Bronchial epithelial cell (primary cell): ENCODE measurements around the gene KLHL40. TPM values are rescaled to one million over a fixed set of nuclear protein-coding genes. Genes with fewer than 3 reads are reported as not detected.

Experiments used
- DNase-seq: peaks from one replicate; pipeline ENCODE4 v3.0.0-alpha.2; 2010; ENCODE audit warnings: low read depth
- FAIRE-seq: peaks from 2 replicates; lab custom pipeline; 2011; peaks lifted over from hg19 to GRCh38; lab: Jason Lieb, UNC
- H3K27me3 ChIP-seq: 2 replicates; pipeline ENCODE4 v1.5.1; 2011; ENCODE audit warnings: low read length; ENCODE audit not compliant: control insufficient read depth, insufficient read depth
- H3K36me3 ChIP-seq: 2 replicates; pipeline ENCODE4 v1.5.1; 2011; ENCODE audit warnings: low read length; ENCODE audit not compliant: control insufficient read depth, insufficient read depth
- H3K4me3 ChIP-seq: 2 replicates; pipeline ENCODE4 v1.5.1; 2011; ENCODE audit warnings: mild to moderate bottlenecking, low read depth, low read length, control low read depth
- total RNA-seq: library from RNA; depleted of rRNA; stranded (reverse); fragments of >200 nt; gene quantifications from 2 replicates; pipeline ENCODE4 v1.2.1, GENCODE V29; 2014
- TF ChIP-seq, protein P1 (sequence below): IDR thresholded peaks from 2 replicates; pipeline ENCODE4 v1.5.1; 2011; ENCODE audit warnings: mild to moderate bottlenecking, moderate library complexity, low read length, control low read depth, inconsistent platforms; ENCODE audit not compliant: insufficient read depth, severe bottlenecking

Gene KLHL40
- total RNA-seq, 1 donor from 2014 or later, result not detected

DNA sequence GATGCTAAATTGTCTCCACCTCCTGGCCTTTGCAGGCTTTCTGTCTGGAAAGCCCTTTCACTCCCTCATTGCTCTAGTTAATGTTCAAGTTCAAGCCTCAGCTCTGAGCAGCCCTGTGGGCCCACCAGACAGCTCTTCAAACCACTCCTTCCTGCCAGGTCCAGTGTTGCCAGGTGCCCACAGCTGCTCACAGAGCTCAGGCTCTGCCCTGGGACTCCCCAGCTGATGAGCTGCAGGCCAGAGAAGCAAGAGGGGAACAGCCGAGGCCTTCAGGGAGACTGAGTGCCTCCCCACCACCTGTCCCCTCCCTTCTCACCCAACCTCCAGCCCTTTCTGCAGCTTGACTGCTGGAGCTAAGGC, 33.1 kb upstream of the KLHL40 start:
- Histone ChIP-seq H3K27me3 (no peaks in the 10 kb centered on the region), H3K4me3 (no peak overlapping the region), H3K36me3 (no peaks in the 10 kb centered on the region)
- FAIRE-seq (no peak), DNase-seq (no peak)
- TF ChIP-seq, protein P1, sequence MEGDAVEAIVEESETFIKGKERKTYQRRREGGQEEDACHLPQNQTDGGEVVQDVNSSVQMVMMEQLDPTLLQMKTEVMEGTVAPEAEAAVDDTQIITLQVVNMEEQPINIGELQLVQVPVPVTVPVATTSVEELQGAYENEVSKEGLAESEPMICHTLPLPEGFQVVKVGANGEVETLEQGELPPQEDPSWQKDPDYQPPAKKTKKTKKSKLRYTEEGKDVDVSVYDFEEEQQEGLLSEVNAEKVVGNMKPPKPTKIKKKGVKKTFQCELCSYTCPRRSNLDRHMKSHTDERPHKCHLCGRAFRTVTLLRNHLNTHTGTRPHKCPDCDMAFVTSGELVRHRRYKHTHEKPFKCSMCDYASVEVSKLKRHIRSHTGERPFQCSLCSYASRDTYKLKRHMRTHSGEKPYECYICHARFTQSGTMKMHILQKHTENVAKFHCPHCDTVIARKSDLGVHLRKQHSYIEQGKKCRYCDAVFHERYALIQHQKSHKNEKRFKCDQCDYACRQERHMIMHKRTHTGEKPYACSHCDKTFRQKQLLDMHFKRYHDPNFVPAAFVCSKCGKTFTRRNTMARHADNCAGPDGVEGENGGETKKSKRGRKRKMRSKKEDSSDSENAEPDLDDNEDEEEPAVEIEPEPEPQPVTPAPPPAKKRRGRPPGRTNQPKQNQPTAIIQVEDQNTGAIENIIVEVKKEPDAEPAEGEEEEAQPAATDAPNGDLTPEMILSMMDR, result no peak

DNA sequence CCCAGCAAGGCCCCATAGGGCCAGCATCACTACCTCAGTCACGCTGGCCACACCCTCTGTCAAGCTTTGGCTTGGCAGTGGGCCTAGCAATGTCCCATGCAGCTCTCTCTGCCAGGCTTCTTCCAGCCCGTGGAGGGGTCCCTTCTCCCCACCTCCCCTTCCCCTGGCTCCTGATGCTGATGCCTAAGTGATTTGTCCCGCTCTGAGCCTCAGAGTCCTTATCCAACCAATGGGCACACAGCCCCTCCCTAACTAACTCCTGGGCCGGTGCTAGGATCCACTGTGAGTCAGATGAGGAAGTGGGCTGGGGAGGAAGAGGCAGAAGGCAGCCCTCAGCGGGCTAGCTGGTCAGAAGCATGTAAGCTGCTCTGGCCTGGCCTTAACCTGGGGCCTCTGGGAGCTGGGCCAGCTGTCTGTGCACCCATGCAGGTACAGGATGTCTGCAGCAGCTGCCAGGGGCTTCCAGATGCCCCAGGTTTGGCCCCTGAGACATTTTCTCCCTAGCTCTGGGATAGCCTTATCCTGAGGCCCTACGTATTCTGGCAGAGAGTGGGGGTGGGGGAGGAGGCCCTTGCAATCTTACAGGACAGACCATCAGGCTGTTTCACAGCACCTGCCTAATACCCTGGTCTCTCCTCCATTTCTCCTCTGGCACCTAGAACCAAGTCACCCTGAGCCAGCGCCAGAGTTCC, 32.6 kb upstream of the KLHL40 start:
- peak overlapping the region; percentile 75 for H3K4me3 ChIP-seq

DNA sequence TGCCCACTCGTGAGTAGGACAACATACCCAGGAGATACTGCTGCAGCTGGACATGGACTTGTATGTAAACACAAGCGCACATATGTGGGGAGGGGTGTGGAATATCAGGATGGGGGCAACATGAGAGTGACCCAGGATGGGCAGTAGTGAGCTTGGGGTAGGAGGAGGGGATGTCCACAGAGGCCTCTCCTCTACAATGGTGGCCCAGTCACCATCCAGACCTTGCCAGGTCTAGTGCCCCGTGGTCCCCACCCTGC, 32.1 kb upstream of the KLHL40 start:
- H3K4me3 ChIP-seq, result peak overlapping the region; percentile 75
- H3K36me3 ChIP-seq, result peaks cover 2% of the 10 kb centered on the region
- TF ChIP-seq, protein P1, result no peak
- no peak for FAIRE-seq
- no peak for DNase-seq
- H3K27me3 ChIP-seq, result no peaks in the 10 kb centered on the region

More for the DNA sequence above, 32.6 kb upstream of the KLHL40 start:
- DNase-seq (peak; percentile 82), FAIRE-seq (no peak)
- TF ChIP-seq, protein P1, result no peak
- no peaks in the 10 kb centered on the region for H3K27me3 ChIP-seq
- peaks cover 2% of the 10 kb centered on the region for H3K36me3 ChIP-seq

DNA sequence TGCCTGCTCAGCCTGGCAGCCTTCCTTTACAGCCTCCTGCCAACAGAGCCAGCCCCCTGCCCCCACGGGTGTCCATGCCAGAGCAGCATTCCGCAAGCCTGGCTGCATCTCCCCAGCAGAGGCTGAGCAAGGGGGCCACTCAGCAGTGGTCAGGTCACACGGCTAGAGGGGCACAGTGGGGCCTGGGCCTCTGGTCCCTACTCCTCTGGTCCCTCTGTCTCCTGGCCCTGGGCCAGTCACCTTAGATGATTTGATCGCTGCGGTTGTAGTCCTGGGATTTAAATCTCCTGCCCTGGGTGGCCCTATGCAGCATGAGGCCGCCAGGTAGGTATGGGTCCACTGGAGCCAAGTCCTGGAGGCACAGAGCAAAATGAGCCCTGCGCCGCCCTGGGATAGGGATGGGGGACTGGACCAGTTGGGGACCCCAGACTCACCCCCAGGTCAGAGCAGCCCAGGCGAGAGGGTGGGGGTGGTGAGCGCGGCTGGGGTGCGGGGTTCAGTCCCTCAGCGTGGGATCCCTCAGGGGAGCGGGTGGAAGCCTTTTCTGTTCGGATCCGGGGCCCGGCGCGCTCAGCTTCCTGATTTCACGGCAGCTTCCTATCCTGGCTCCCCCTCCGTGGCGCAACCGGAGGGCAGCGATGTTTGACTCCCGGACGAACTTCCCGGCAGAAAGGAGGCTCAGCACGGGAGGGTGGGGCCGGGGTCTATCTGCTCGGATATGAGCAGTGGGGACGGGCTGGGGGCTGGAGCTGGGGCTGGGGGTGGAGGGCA, 31.6 kb upstream of the KLHL40 start, which contains the start of gene ZBTB47:
Gene ZBTB47 (plus strand): TSS at position 138 of the 771 bp plus-strand sequence. CDS start 4,659 bp downstream, outside the sequence.
- DNase-seq (no peak), FAIRE-seq (no peak)
- Histone ChIP-seq H3K4me3 (peak within 1 kb of the TSS; percentile 75), H3K27me3 (no peaks in the 10 kb centered on the region), H3K36me3 (peaks cover 7% of the 10 kb centered on the region)
- TF ChIP-seq, protein P1, result no peak

DNA sequence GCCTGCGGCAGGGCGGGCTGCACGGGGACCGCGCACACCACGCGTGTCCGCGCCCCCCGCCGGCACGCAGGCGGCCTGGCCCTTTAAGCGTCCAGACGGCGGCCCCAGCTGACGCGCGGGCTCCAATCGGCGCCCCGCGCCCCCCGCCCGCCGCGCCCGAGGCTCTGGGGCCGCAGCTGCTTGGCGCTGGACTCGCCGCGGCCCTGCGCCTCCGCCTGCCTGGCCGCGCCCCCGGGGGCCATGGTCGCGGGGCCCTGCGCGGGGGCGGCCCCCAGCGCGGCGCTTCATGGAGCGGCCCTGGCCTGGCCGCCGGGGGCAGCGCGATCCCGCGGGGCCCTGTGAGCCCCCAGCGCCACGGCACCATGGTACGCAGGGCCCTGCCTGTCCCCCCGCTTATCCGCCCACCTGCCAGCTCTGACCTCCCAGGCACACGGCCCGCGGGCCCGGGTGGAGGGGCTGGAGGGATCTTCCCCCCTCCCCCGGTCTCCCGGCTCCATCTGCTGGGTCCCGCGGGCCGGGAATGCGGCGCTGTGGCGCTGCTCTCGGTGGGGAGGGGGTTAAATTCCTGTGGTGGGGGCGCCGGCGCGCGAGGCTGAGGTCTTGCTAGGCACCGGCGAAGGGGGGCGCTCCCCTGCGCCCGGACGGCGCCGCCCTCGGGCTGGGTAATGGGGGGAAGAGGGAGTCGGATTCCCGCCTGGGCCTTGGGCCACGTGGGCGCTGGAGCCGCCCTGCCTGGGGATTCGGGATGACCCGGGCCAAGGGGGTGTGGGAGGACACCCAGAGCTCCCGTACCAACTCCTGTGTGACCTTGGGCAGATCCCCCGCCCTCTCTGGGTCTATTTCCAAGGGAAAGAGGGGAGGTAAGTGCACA, 30.8 kb upstream of the KLHL40 start:
- Histone ChIP-seq H3K4me3 (peak overlapping the region; percentile 75), H3K27me3 (no peaks in the 10 kb centered on the region), H3K36me3 (peaks cover 8% of the 10 kb centered on the region)
- no peak for DNase-seq
- TF ChIP-seq, protein P1, result no peak
- no peak for FAIRE-seq
